ENCODE measurements around the gene LAMA5.
A peak's percentile ranks its signal among the peaks of the same experiment; 100 is the strongest.

GRCh38 chr20:62395311-62396242 is 28.5 kb upstream of the LAMA5 start:
- TF ChIP-seq TAF1 (IDR thresholded peaks at IDR 0.05; ENCODE audit: low read depth, low read length) (no peak), POLR2A (IDR thresholded peaks at IDR 0.05; ENCODE audit: control extremely low read depth in 1 of 2, low read depth in 2 of 2, low read length in 2 of 2) (no peak), CTCF (IDR thresholded peaks at IDR 0.05; ENCODE audit: control extremely low read depth in 1 of 3, insufficient read depth in 1 of 3, low read depth in 1 of 3, low read length in 3 of 3) (peak in 2 of 3 experiments; percentile 27 to 45; a peak in 3 of 4 replicates), EZH2 (IDR thresholded peaks at IDR 0.05; ENCODE audit: low read depth, low read length, severe bottlenecking) (no peak), SAP30 (IDR thresholded peaks at IDR 0.05; ENCODE audit: insufficient read depth, insufficient replicate concordance, low read length) (no peak)
- TF ChIP-seq, protein P1, sequence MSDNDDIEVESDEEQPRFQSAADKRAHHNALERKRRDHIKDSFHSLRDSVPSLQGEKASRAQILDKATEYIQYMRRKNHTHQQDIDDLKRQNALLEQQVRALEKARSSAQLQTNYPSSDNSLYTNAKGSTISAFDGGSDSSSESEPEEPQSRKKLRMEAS (IDR thresholded peaks at IDR 0.05) = no peak

Data from H1 (cell line).